Right ventricle myocardium superior (tissue), 1 donor: ENCODE results near the gene MGAT1. TPM values are rescaled to one million over a fixed set of nuclear protein-coding genes. Genes with fewer than 3 reads are reported as not detected.
"Not testable (repeated sequence)": the region's sequence is repeated elsewhere in the genome, so short reads cannot be mapped to it uniquely, and the experiment has no call there.

Experiments
- ATAC-seq: fragments of 200-7000 bp; cut with Tn5 transposase; one replicate; pipeline ENCODE4 v1.9.1; 2020; ENCODE audit warnings: mild to moderate bottlenecking; ENCODE audit not compliant: poor library complexity
- DNase-seq: peaks from one replicate; pipeline ENCODE4 v3.0.0-alpha.2; 2020
- intact Hi-C: fragments of 100-400 bp; cut with DNase I; formaldehyde crosslinking; loops from one replicate; pipeline ENCODE4 v1.11.2; 2022
- total RNA-seq: library from RNA; stranded (reverse); fragmentation: NEBNext Ultra II Directional; extraction: Animal tissue kit (Norgen Biotek cat#: 25700); gene quantifications from one replicate; pipeline ENCODE4 v1.2.1, GENCODE V29; 2021
- donor health status: DM: no; HTN: yes; CAD: no; lungs with severe emphysema.

The MGAT1 gene
- total RNA-seq, 1 donor from 2014 or later: 66.2 TPM

DNA sequence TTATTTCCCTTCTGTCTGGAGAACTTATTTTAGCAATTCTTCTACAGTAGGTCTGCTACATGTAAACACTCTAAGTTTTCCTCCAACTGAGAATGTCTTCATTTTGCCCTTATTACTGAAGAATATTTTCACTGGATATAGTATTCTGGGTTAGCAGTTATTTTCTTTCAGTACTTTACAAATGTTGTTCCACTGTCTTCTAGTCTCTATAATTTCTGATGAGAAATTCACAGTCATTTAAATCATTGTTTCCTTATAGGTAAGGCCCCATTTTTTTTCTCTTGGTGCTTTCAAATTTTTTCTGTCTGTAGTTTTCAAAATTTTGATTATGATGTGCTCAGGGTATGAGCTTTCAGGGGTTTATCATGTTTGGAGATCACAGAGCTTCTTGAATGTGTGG lies 30.8 kb downstream of the MGAT1 start:
- intact Hi-C loops: no loop called here
- DNase-seq: no peak
- ATAC-seq: no peak

- DNase-seq (no peak), ATAC-seq (no peak)
- intact Hi-C loops: no loop called here
Observed at GRCh38 chr5:180769821-180770220, 32.8 kb downstream of the MGAT1 start.

DNA sequence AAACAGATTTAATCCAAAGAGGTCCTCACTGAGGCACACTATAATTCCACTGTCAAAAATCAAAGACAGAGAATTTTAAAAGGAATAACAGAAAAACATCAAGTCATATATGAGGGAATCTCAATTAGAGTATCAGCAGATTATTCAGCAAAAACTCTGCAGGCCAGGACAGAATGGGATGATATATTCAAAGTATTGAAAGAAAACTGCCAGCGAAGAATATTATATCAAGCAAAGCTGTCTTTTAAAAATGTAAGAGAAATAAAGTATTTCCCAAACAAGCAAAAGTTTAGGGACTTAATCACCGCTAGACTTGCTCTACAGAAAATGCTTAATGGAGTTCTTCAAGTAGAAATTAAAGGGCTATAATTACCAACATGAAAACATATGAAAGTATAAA lies 47.0 kb downstream of the MGAT1 start:
- no peak for DNase-seq
- intact Hi-C loops: no loop called here
- ATAC-seq: no peak

DNA sequence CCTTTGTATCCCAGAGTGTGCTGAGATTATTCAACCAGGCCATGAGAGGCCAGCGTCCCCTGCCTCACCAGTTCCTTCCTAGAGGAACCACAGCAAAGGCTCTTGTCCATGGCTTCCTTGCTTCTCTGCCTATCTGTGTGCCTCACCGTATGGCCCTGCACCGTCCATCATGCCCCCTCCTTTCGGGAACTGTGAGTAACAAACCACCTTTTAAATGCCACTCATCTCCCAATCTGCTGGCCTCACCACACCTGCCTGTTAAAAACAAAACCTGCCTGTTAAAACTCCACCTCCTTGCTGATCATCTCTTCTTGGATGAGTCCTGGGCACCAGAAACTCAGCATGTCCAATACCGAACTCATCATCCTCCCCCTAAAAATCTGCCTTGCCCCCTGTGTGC lies 58.4 kb downstream of the MGAT1 start:
- DNase-seq: no peak
- no peak for ATAC-seq
- intact Hi-C loops: no loop called here

GRCh38 chr5:180742727-180743126 lies 59.9 kb downstream of the MGAT1 start:
- intact Hi-C loops: no loop called here
- ATAC-seq (no peak), DNase-seq (no peak)

DNA sequence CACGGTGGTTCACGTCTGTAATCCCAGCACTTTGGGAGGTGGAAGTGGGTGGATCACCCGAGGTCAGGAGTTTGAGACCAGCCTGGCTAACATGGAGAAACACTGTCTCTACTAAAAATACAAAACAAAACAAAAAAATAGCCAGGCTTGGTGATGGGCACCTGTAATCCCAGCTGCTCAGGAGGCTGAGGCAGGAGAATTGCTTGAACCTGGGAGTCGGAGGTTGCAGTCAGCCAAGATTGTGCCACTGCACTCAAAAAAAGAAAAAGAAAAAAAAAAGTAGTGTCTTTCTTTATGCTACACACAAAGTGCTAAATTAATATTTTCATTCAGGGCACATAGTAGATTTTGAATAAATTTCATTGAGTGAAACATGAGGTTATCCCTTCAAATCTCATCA lies 61.7 kb downstream of the MGAT1 start:
- intact Hi-C loops, ATAC-seq, DNase-seq: not testable (repeated sequence)

GRCh38 chr5:180739958-180740357 lies 62.6 kb downstream of the MGAT1 start, which contains the start of gene OR2Y1:
Gene OR2Y1, minus strand, starts transcription at chr5:180740058. Its CDS starts 0 bp downstream, at chr5:180740058.
- no peak for ATAC-seq
- intact Hi-C loops: no loop called here
- DNase-seq: no peak

GRCh38 chr5:180739271-180739670 lies 63.3 kb downstream of the MGAT1 start:
- ATAC-seq: no peak
- intact Hi-C loops: no loop called here
- no peak for DNase-seq

DNA sequence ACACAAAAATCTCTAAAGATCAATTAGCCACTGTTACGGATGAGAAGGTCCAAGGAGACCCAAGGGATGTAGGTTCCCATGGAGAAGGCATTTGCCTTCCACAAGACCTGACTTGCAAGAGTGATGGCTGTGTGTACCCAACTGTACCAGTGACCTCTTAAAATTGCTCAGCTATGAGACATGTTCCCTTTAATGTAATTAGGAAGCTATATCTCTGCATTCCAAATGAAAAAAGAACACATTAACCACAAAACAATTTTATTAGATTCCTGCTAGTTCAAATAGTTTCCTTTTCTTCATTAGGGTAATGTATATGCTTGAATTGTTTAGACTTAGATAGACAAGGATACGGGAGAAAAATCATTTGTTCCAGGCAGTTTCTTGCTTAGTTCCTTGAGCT lies 66.1 kb downstream of the MGAT1 start:
- no peak for ATAC-seq
- intact Hi-C loops: no loop called here
- DNase-seq: no peak

Other genes with a start within 250 kb of the MGAT1 start
- gene SCGB3A1, start 211.3 kb downstream of the MGAT1 start, total RNA-seq: not detected
- gene FLT4, start 153.2 kb downstream of the MGAT1 start, total RNA-seq: 5.6 TPM
- gene OR2Y1, start 62.7 kb downstream of the MGAT1 start, total RNA-seq: not detected
- gene ZFP62, start 58.5 kb upstream of the MGAT1 start, total RNA-seq: 16.6 TPM
- gene BTNL8, start 96.4 kb upstream of the MGAT1 start, total RNA-seq: not detected
- not detected for gene BTNL3, start 186.0 kb upstream of the MGAT1 start, total RNA-seq
- gene BTNL9, start 237.5 kb upstream of the MGAT1 start, total RNA-seq: 38.9 TPM